HEK293 (cell line): Measurements from ENCODE around the gene ADGRB3.

Source experiments
- CTCF ChIA-PET: fragments of 350-600 bp; formaldehyde crosslinking; extraction: SDS; loops from one replicate; lab custom pipeline; 2021; ENCODE audit warnings: antibody characterized with exemption; lab: Yijun Ruan, JAX
- POLR2A ChIA-PET: fragments of 300-600 bp; formaldehyde crosslinking; extraction: SDS; loops from one replicate; lab custom pipeline; 2020; ENCODE audit warnings: antibody characterized with exemption, inconsistent platforms; lab: Yijun Ruan, JAX
- H3K27ac ChIP-seq: fragments of 200-500 bp; sonication (Bioruptor generic); 2 replicates; pipeline ENCODE4 v1.5.1; 2014; ENCODE audit warnings: low read depth, low read length, control low read depth, inconsistent platforms; ENCODE audit errors: extremely low read depth
- H3K36me3 ChIP-seq, 2 experiments: fragments of 200-500 bp in 1 of 2; sonication (Bioruptor generic) in 1 of 2; 1 replicate in 1 of 2; 2 replicates in 1 of 2; pipeline ENCODE4 v1.5.1; 2014 to 2017; ENCODE audit warnings: inconsistent platforms in 2 of 2, low read length in 2 of 2; ENCODE audit not compliant: control insufficient read depth in 2 of 2, insufficient read depth in 1 of 2
- H3K4me1 ChIP-seq: fragments of 200-500 bp; sonication (Bioruptor generic); 2 replicates; pipeline ENCODE4 v1.5.1; 2014; ENCODE audit warnings: mild to moderate bottlenecking, low read length, inconsistent platforms; ENCODE audit not compliant: control insufficient read depth, insufficient read depth
- H3K4me3 ChIP-seq: 2 replicates; pipeline ENCODE4 v1.5.1; 2011; ENCODE audit warnings: low read depth, mild to moderate bottlenecking, control low read depth, low read length, moderate library complexity
- H3K9me3 ChIP-seq: fragments of 200-500 bp; sonication (Bioruptor generic); 2 replicates; pipeline ENCODE4 v1.5.1; 2014; ENCODE audit warnings: low read depth, low read length, inconsistent platforms; ENCODE audit not compliant: control insufficient read depth, insufficient read depth
- BCL11A ChIP-seq: fragments of 450-650 bp; formaldehyde crosslinking; IDR thresholded peaks from 2 replicates; pipeline ENCODE4 v1.5.1; 2016; ENCODE audit warnings: low read depth, missing biosample characterization, missing genetic modification characterization
- GLIS1 ChIP-seq: fragments of 450-650 bp; formaldehyde crosslinking; IDR thresholded peaks from 2 replicates; pipeline ENCODE4 v1.5.1; 2016; ENCODE audit warnings: missing biosample characterization, missing genetic modification characterization
- HIC1 ChIP-seq: fragments of 450-650 bp; formaldehyde crosslinking; IDR thresholded peaks from 2 replicates; pipeline ENCODE4 v1.5.1; 2016; ENCODE audit warnings: missing biosample characterization, missing genetic modification characterization
- KLF9 ChIP-seq: fragments of 450-650 bp; formaldehyde crosslinking; IDR thresholded peaks from 2 replicates; pipeline ENCODE4 v1.5.1; 2016; ENCODE audit warnings: missing biosample characterization, missing genetic modification characterization, low read depth
- OVOL3 ChIP-seq: fragments of 450-650 bp; formaldehyde crosslinking; IDR thresholded peaks from 2 replicates; pipeline ENCODE4 v1.5.1; 2016; ENCODE audit warnings: missing biosample characterization, missing genetic modification characterization
- PRDM4 ChIP-seq: fragments of 450-650 bp; formaldehyde crosslinking; IDR thresholded peaks from 2 replicates; pipeline ENCODE4 v1.5.1; 2017; ENCODE audit warnings: missing biosample characterization, missing genetic modification characterization
- YY2 ChIP-seq: fragments of 450-650 bp; formaldehyde crosslinking; IDR thresholded peaks from 2 replicates; pipeline ENCODE4 v1.5.1; 2016; ENCODE audit warnings: missing biosample characterization, missing genetic modification characterization
- ZBTB44 ChIP-seq: fragments of 450-650 bp; IDR thresholded peaks from 2 replicates; pipeline ENCODE4 v1.5.1; 2018; ENCODE audit warnings: missing biosample characterization, mild to moderate bottlenecking, missing genetic modification characterization
- ZBTB7A ChIP-seq: fragments of 450-650 bp; formaldehyde crosslinking; IDR thresholded peaks from 2 replicates; pipeline ENCODE4 v1.5.1; 2016; ENCODE audit warnings: low read depth, missing biosample characterization, missing genetic modification characterization
- ZNF223 ChIP-seq: fragments of 450-650 bp; formaldehyde crosslinking; IDR thresholded peaks from 2 replicates; pipeline ENCODE4 v1.5.1; 2016; ENCODE audit warnings: missing biosample characterization, missing genetic modification characterization
- ZNF23 ChIP-seq: fragments of 450-650 bp; formaldehyde crosslinking; IDR thresholded peaks from 2 replicates; pipeline ENCODE4 v1.5.1; 2016; ENCODE audit warnings: missing biosample characterization, missing genetic modification characterization, borderline replicate concordance
- ZNF239 ChIP-seq: fragments of 450-650 bp; formaldehyde crosslinking; IDR thresholded peaks from 2 replicates; pipeline ENCODE4 v1.5.1; 2016; ENCODE audit warnings: missing biosample characterization, missing genetic modification characterization
- ZNF521 ChIP-seq: fragments of 450-650 bp; formaldehyde crosslinking; IDR thresholded peaks from 2 replicates; pipeline ENCODE4 v1.5.1; 2017; ENCODE audit warnings: missing biosample characterization, mild to moderate bottlenecking, missing genetic modification characterization
- ZNF529 ChIP-seq: fragments of 450-650 bp; formaldehyde crosslinking; IDR thresholded peaks from 2 replicates; pipeline ENCODE4 v1.5.1; 2017; ENCODE audit warnings: missing genetic modification characterization, missing biosample characterization; ENCODE audit not compliant: insufficient replicate concordance
- ZNF558 ChIP-seq: fragments of 450-650 bp; formaldehyde crosslinking; IDR thresholded peaks from 2 replicates; pipeline ENCODE4 v1.5.1; 2016; ENCODE audit warnings: missing biosample characterization, missing genetic modification characterization

ADGRB3 gene

GRCh38 chr6:68651011-68651985 is 16.2 kb downstream of the ADGRB3 start:
- TF ChIP-seq ZNF223 (tag by site-specific recombination): no peak
- TF ChIP-seq ZNF23 (tag by site-specific recombination): no peak
- no peak for TF ChIP-seq ZBTB44 (tag by site-specific recombination)
- no peak for TF ChIP-seq KLF9
- TF ChIP-seq HIC1 (tag by site-specific recombination): no peak
- TF ChIP-seq GLIS1 (tag by site-specific recombination): no peak
- no peak for TF ChIP-seq YY2 (tag by site-specific recombination)
- no peak for TF ChIP-seq ZNF239 (tag by site-specific recombination)
- TF ChIP-seq BCL11A (tag by site-specific recombination): no peak
- TF ChIP-seq ZNF558 (tag by site-specific recombination): no peak
- TF ChIP-seq ZBTB7A (tag by site-specific recombination): no peak
- TF ChIP-seq, all 188 proteins: peak for 0
- CTCF ChIA-PET: interaction anchor here (0.5 to 1.7 kb wide), 2 partner anchors 13 to 457 kb away, joined by 3 to 7 read pairs; no protein-coding TSS in a partner anchor
- Histone ChIP-seq H3K36me3 (no peaks in the 10 kb centered on the region), H3K4me1 (no peaks in the 10 kb centered on the region), H3K4me3 (no peak overlapping the region), H3K9me3 (no peaks in the 10 kb centered on the region), H3K27ac (no peak overlapping the region)
- POLR2A ChIA-PET: no interaction called here

GRCh38 chr6:68652117-68652536 is 17.0 kb downstream of the ADGRB3 start:
- no peak for TF ChIP-seq OVOL3 (tag by site-specific recombination)
- no peaks in the 10 kb centered on the region for H3K36me3 ChIP-seq
- no peak overlapping the region for H3K4me3 ChIP-seq
- H3K27ac ChIP-seq: no peak overlapping the region
- POLR2A ChIA-PET: no interaction called here
- H3K9me3 ChIP-seq: no peaks in the 10 kb centered on the region
- CTCF ChIA-PET: interaction anchor here (0.5 to 1.7 kb wide), 2 partner anchors 14 to 456 kb away, joined by 3 to 7 read pairs; no protein-coding TSS in a partner anchor
- no peaks in the 10 kb centered on the region for H3K4me1 ChIP-seq

- Histone ChIP-seq H3K27ac (no peak overlapping the region), H3K4me3 (no peak overlapping the region), H3K9me3 (no peaks in the 10 kb centered on the region), H3K4me1 (no peaks in the 10 kb centered on the region), H3K36me3 (no peaks in the 10 kb centered on the region)
- TF ChIP-seq PRDM4 (tag by site-specific recombination) (no peak), ZNF529 (tag by site-specific recombination) (no peak), ZNF521 (tag by site-specific recombination) (no peak)
- ChIA-PET POLR2A (no interaction called here), CTCF (interaction anchor here (0.6 to 1.7 kb wide), 2 partner anchors 15 to 17 kb away, joined by 3 to 7 read pairs; no protein-coding TSS in a partner anchor)
Observed at GRCh38 chr6:68653074-68653705, 18.1 kb downstream of the ADGRB3 start.
